Psoas muscle (tissue), 8 donors: Measurements from ENCODE around the gene TRIM29. TPM values are rescaled to one million over a fixed set of nuclear protein-coding genes. Genes with fewer than 3 reads are reported as not detected.

Source experiments
- ATAC-seq, 4 donors: fragments of 200-7000 bp; cut with Tn5 transposase; one replicate each; pipeline ENCODE4 v1.9.1; 2020; ENCODE audit warnings: moderate library complexity in 3 of 4, mild to moderate bottlenecking in 2 of 4
- DNase-seq, 2 donors: peaks; one replicate each; pipeline ENCODE4 v3.0.0-alpha.2; 2020
- H3K27ac ChIP-seq: fragments of 200-600 bp; one replicate; pipeline ENCODE4 v1.8.0; 2022
- H3K27me3 ChIP-seq, 3 donors: fragments of 200-600 bp in 1 of 3; one replicate each; pipeline versions ENCODE4 v1.6.1 to v1.8.0; 2013 to 2022; ENCODE audit warnings: low read length in 2 of 3, mild to moderate bottlenecking in 2 of 3, moderate library complexity in 1 of 3; ENCODE audit not compliant: insufficient read depth in 3 of 3
- H3K36me3 ChIP-seq, 2 donors: fragments of 200-600 bp in 1 of 2; one replicate each; pipeline versions ENCODE4 v1.6.1 to v1.8.0; 2013 to 2022; ENCODE audit warnings: low read depth in 1 of 2, mild to moderate bottlenecking in 1 of 2, moderate library complexity in 1 of 2; ENCODE audit not compliant: insufficient read depth in 1 of 2
- H3K4me1 ChIP-seq: fragments of 200-600 bp; one replicate; pipeline ENCODE4 v1.8.0; 2022
- H3K4me3 ChIP-seq: fragments of 200-600 bp; one replicate; pipeline ENCODE4 v1.8.0; 2022; ENCODE audit warnings: mild to moderate bottlenecking
- H3K9me3 ChIP-seq: fragments of 200-600 bp; one replicate; pipeline ENCODE4 v1.8.0; 2022
- CTCF ChIP-seq: fragments of 200-600 bp; IDR thresholded peaks from one replicate; pipeline ENCODE4 v1.8.0; 2022; ENCODE audit warnings: antibody characterized with exemption
- WGBS, 3 donors: extraction: QIAGEN DNeasy Blood & Tissue Kit; methylation state at CpG; one replicate each; pipeline versions ENCODE4 v1.1.6 to v1.1.7; 2013; 5-methylcytosine and 5-hydroxymethylcytosine counted together
- intact Hi-C, 2 donors: fragments of 100-400 bp; cut with DNase I; formaldehyde crosslinking; loops; one replicate each; pipeline versions ENCODE4 v1.11.0 to v1.14.2; 2022
- polyA plus RNA-seq, 3 donors: library from polyadenylated mRNA; stranded (reverse); fragments of 200-250 nt; gene quantifications; one replicate each; pipeline ENCODE4 v1.2.3, GENCODE V29; 2013
- total RNA-seq, 4 donors: library from RNA; stranded (reverse); fragmentation: NEBNext Ultra II Directional in 2 of 4; extraction: Animal tissue kit (Norgen Biotek cat#: 25700) in 2 of 4; gene quantifications; one replicate each; pipeline versions ENCODE4 v1.2.1 to v1.2.4, GENCODE V29; 2021 to 2023
- donor health status: healthy with polysubstance abuse.
- donor health status: DM: no; HTN: no; CAD: no; lungs with moderate emphysema.
- donor health status: Bipolar disorder and iron deficiency.
- donor health status: healthy.
- donor health status: DM: yes; HTN: yes; CAD: no.
- donor health status: DM: no; HTN: no; CAD: no.
- donor health status: DM: no; HTN: no; CAD: no.
- donor health status: DM: yes; HTN: yes; CAD: no.

The TRIM29 gene
- total and polyA plus RNA-seq, 7 donors = 0.09 to 0.91 (median 0.37) TPM; not detected in 2

- Histone ChIP-seq H3K9me3 (no peaks in the 10 kb centered on the region), H3K27ac (peak overlapping the region; percentile 30), H3K36me3 (no peaks in the 10 kb centered on the region), H3K27me3 (peaks cover 0 to 5% (median 0%) of the 10 kb centered on the region in 3 donors), H3K4me3 (no peak overlapping the region), H3K4me1 (no peaks in the 10 kb centered on the region)
- peak; percentile 73 to 87 for DNase-seq
- WGBS, 3 donors = 27 to 39% (median 37%) methylated on average over 5 to 7 of the region's 7 CpGs
- peak; percentile 52 to 75 (median 62) for ATAC-seq
- TF ChIP-seq CTCF = no peak
- intact Hi-C loops = no loop called here
Observed at GRCh38 chr11:120184946-120185705, 47.2 kb upstream of the TRIM29 start.

DNA sequence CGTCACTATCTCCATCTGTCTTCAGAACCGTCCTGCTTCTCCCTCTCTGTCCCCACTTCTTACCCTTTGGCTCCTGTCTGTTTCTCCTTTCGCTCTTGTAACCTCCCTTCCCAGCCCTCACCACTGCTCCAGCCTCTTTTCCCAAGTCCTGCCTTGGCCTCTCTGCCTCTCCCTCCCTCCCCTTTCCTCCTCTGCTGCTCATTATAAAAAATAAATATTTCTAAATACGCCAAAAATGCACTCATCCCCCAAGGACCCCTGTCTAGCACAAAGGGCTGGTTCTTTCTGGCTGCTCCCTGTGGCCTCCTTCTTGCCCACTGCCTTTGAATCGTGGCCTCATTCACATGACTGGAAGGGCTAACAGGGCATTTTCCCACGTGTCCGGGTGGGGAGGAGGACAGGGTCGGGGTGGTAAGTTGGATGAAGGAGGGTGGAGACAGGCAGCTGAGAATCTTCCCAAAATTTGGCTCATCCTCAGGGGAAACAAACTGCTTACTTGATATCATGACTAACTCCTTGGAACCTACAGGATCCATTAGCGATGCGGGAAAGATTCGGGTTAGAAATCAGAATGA, 46.5 kb upstream of the TRIM29 start:
- WGBS, 3 donors = 39 to 56% (median 52%) methylated on average over 11 of the region's 11 CpGs
- intact Hi-C loops = no loop called here
- Histone ChIP-seq H3K27ac (peak overlapping the region; percentile 30), H3K9me3 (no peaks in the 10 kb centered on the region), H3K4me3 (no peak overlapping the region), H3K27me3 (peaks cover 0 to 5% (median 0%) of the 10 kb centered on the region in 3 donors), H3K4me1 (no peaks in the 10 kb centered on the region), H3K36me3 (no peaks in the 10 kb centered on the region)
- no peak for TF ChIP-seq CTCF
- ATAC-seq (peak; percentile 28 to 47 (median 34)), DNase-seq (peak; percentile 71 to 81)

- no peaks in the 10 kb centered on the region for H3K9me3 ChIP-seq
- no peaks in the 10 kb centered on the region for H3K4me1 ChIP-seq
- intact Hi-C loops = no loop called here
- WGBS, 3 donors = 78 to 88% (median 82%) methylated on average over 7 of the region's 7 CpGs
- no peak overlapping the region for H3K27ac ChIP-seq
- TF ChIP-seq CTCF = no peak
- H3K27me3 ChIP-seq = peaks cover 0 to 3% (median 0%) of the 10 kb centered on the region in 3 donors
- no peaks in the 10 kb centered on the region for H3K36me3 ChIP-seq
- H3K4me3 ChIP-seq = no peak overlapping the region
- DNase-seq (peak in 1 of 2 donors; percentile 45), ATAC-seq (no peak)
Observed at GRCh38 chr11:120183701-120184141, 45.8 kb upstream of the TRIM29 start.

DNA sequence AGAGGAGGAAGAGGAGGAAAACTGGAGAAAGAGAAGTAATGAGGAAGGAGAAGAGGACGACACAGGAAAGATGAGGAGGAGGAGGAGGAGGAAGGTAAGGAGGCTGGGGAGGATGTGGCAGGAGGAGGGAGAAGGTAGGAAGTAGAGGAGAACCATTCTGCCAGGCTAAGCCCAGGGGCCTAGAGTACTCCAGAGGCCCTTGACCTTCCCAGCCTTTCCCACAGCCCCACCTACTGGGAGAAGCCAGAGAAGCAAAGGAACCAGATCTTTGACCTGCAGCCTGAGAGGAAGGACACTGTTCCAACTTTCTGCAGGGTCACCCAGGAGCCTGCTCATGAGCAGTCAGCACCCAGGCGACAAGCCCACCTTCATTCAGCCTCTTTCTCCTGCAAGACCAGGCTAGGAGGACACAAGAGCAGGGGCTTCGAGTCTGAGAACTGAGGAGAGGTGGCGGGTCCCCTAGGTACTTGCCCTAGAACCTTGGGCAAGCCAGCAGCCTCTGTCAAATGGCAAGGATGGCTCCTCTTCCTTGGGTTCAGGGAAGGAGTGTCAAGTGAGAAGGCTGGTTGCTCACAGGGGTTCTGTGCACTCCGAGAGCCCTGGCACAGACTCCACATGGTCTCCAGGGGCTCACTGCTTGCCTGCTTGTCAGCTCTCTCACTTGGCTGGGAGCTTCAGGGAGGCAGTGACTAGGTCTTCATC, 45.0 kb upstream of the TRIM29 start:
- Histone ChIP-seq H3K4me1 (no peaks in the 10 kb centered on the region), H3K4me3 (no peak overlapping the region), H3K27ac (no peak overlapping the region), H3K36me3 (no peaks in the 10 kb centered on the region), H3K27me3 (no peaks in the 10 kb centered on the region), H3K9me3 (no peaks in the 10 kb centered on the region)
- ATAC-seq = no peak
- intact Hi-C loops = no loop called here
- WGBS, 3 donors = 68 to 88% (median 79%) methylated on average over 5 of the region's 5 CpGs
- DNase-seq = peak; percentile 62 to 80
- no peak for TF ChIP-seq CTCF
